ENCODE measurements around the gene TNFRSF12A. TPM values are rescaled to one million over a fixed set of nuclear protein-coding genes. Genes with fewer than 3 reads are reported as not detected.
A peak's percentile ranks its signal among the peaks of the same experiment; 100 is the strongest.

The TNFRSF12A gene
- total RNA-seq, 1 experiment from 2014 or later, result 147 TPM

GRCh38 chr16:3025032-3026002 lies 5.1 kb downstream of the TNFRSF12A start:
- H3K27me3 ChIP-seq (ENCODE audit: insufficient read depth, low read length), result no peaks in the 10 kb centered on the region
- no peak overlapping the region for H3K14ac ChIP-seq (ENCODE audit: insufficient read depth, low read length)
- H3K27ac ChIP-seq (ENCODE audit: insufficient read length, low read depth, low read length), result no peak overlapping the region
- Mint-ChIP-seq H3K27me3 (ENCODE audit: low read depth) (peaks cover 4% of the 10 kb centered on the region), H3K9me3 (no peaks in the 10 kb centered on the region), H3K27ac (no peak overlapping the region), H3K4me1 (peaks cover 21 to 46% of the 10 kb centered on the region in 2 experiments), H3K4me3 (peak overlapping the region; percentile 10 to 55; a peak in 2 of 5 replicates), H3K36me3 (ENCODE audit: insufficient read depth in 1 of 3, low read depth in 3 of 3) (peaks cover 16 to 51% (median 42%) of the 10 kb centered on the region in 3 experiments)
- no peak for TF ChIP-seq CTCF (conservative IDR thresholded peaks at IDR 0.05)
- no peak overlapping the region for H3K23ac ChIP-seq (ENCODE audit: insufficient read length, low read depth, low read length)
- H3K4me1 ChIP-seq (ENCODE audit: insufficient read depth, low read length), result peaks cover 2% of the 10 kb centered on the region; the same call in 1 of the 2 replicates
- H4K5ac ChIP-seq (ENCODE audit: insufficient read length, low read depth, low read length), result no peak overlapping the region
- no peak overlapping the region for H3K4me2 ChIP-seq (ENCODE audit: insufficient read depth, insufficient read length, low read length)
- no peak overlapping the region for H3T11ph ChIP-seq (ENCODE audit: low read length)
- H2BK15ac ChIP-seq (ENCODE audit: low read depth, low read length), result no peak overlapping the region
- H4K91ac ChIP-seq (ENCODE audit: insufficient read length, low read depth, low read length), result no peak overlapping the region
- no peak overlapping the region for H3K18ac ChIP-seq (ENCODE audit: insufficient read length, low read depth, low read length)
- H2AK5ac ChIP-seq (ENCODE audit: insufficient read length, low read length), result no peak overlapping the region
- no peak overlapping the region for H2BK5ac ChIP-seq (ENCODE audit: insufficient read length, low read length)
- no peak overlapping the region for H3K56ac ChIP-seq (ENCODE audit: insufficient read length, low read depth, low read length)
- H3K9me3 ChIP-seq (ENCODE audit: control insufficient read depth, low read depth, low read length), result no peaks in the 10 kb centered on the region
- H4K20me1 ChIP-seq (ENCODE audit: control insufficient read depth, insufficient read depth, insufficient read length), result no peaks in the 10 kb centered on the region
- H3K4ac ChIP-seq (ENCODE audit: low read depth, low read length), result no peak overlapping the region
- no peak overlapping the region for H2AFZ ChIP-seq (ENCODE audit: low read length)
- no peak overlapping the region for H4K8ac ChIP-seq (replicated peaks; ENCODE audit: insufficient read length, low read depth, low read length)
- no CpG with 5 or more reads among the region's 18 CpGs for WGBS (ENCODE audit: extremely low coverage, insufficient read length, low lambda C conversion rate)
- H2BK20ac ChIP-seq (ENCODE audit: low read depth, low read length, poor library complexity, severe bottlenecking), result no peak overlapping the region
- no peaks in the 10 kb centered on the region for H3K79me2 ChIP-seq (ENCODE audit: insufficient read depth, low read length)
- H2BK120ac ChIP-seq (ENCODE audit: low read depth, low read length, poor library complexity, severe bottlenecking), result no peak overlapping the region
- no peak overlapping the region for H3K9ac ChIP-seq (ENCODE audit: extremely low read depth, insufficient read length, low read length)
- peaks cover 26% of the 10 kb centered on the region for H3K23me2 ChIP-seq (ENCODE audit: insufficient read length, low read depth, low read length, poor library complexity, severe bottlenecking)
- H2BK12ac ChIP-seq (ENCODE audit: insufficient read length, low read depth, low read length), result no peak overlapping the region
- DNase-seq, result peak; percentile 23
- H3K79me1 ChIP-seq (ENCODE audit: insufficient read depth, low read depth, low read length, poor library complexity, severe bottlenecking), result no peaks in the 10 kb centered on the region

Data from H9 (cell line).